K562 (cell line): ENCODE data around the gene STX11. TPM values are rescaled to one million over a fixed set of nuclear protein-coding genes. Genes with fewer than 3 reads are reported as not detected.

Source experiments
- HNRNPK ChIP-seq: fragments of 200-400 bp; formaldehyde crosslinking; IDR thresholded peaks from one replicate; pipeline ENCODE4 v1.6.1; 2018; ENCODE audit warnings: mild to moderate bottlenecking, low read depth, low read length; ENCODE audit not compliant: poor library complexity, severe bottlenecking
- NCOA6 ChIP-seq: fragments of 450-650 bp; IDR thresholded peaks from 2 replicates; pipeline ENCODE4 v1.6.1; 2017; ENCODE audit warnings: mild to moderate bottlenecking
- NFRKB ChIP-seq: fragments of 450-650 bp; IDR thresholded peaks from 2 replicates; pipeline ENCODE4 v1.6.1; 2016; ENCODE audit warnings: low read depth
- NR2C1 ChIP-seq, 2 experiments: fragments of 450-650 bp; IDR thresholded peaks; 2 replicates each; pipeline ENCODE4 v1.6.1; 2017; ENCODE audit warnings: mild to moderate bottlenecking in 2 of 2, antibody characterized with exemption in 1 of 2, inconsistent platforms in 1 of 2, missing compliant biosample characterization in 1 of 2, missing genetic modification characterization in 1 of 2
- RAD51 ChIP-seq: fragments of 450-650 bp; IDR thresholded peaks from 2 replicates; pipeline ENCODE4 v1.7.1; 2016; ENCODE audit warnings: low read depth, mild to moderate bottlenecking, borderline replicate concordance
- SIN3A ChIP-seq, 2 experiments: fragments of 150-350 bp in 1 of 2; IDR thresholded peaks; 2 replicates each; pipeline ENCODE4 v1.6.1; 2011 to 2016; ENCODE audit warnings: borderline replicate concordance in 2 of 2, low read depth in 2 of 2, low read length in 2 of 2, mild to moderate bottlenecking in 2 of 2, moderate library complexity in 2 of 2; ENCODE audit not compliant: control insufficient read depth in 1 of 2
- SMAD4 ChIP-seq: fragments of 250-450 bp; sonication (Bioruptor Pico); conservative IDR thresholded peaks from 2 replicates; pipeline ENCODE4 v1.8.0; 2021; ENCODE audit warnings: inconsistent platforms, mild to moderate bottlenecking, moderate library complexity
- SMARCA4 ChIP-seq: fragments of 450-650 bp; IDR thresholded peaks from 2 replicates; pipeline ENCODE4 v1.6.1; 2016
- SPI1 ChIP-seq: IDR thresholded peaks from 2 replicates; pipeline ENCODE4 v1.6.1; 2011; ENCODE audit warnings: low read depth, low read length, control low read depth, borderline replicate concordance
- TOE1 ChIP-seq, 2 experiments: fragments of 450-650 bp in 1 of 2; sonication (generic) in 1 of 2; formaldehyde crosslinking in 1 of 2; IDR thresholded peaks; 2 replicates each; pipeline versions ENCODE4 v1.7.1 to v1.8.0; 2016 to 2022; ENCODE audit warnings: borderline replicate concordance in 2 of 2, mild to moderate bottlenecking in 2 of 2, antibody characterized with exemption in 1 of 2, inconsistent platforms in 1 of 2, low read depth in 1 of 2, missing genetic modification reagents in 1 of 2, moderate library complexity in 1 of 2
- TRIM24 ChIP-seq, 2 experiments: fragments of 450-650 bp; IDR thresholded peaks; 2 replicates each; pipeline ENCODE4 v1.6.1; 2016
- ZNF134 ChIP-seq: fragments of 250-450 bp; sonication (Bioruptor Pico); conservative IDR thresholded peaks from 2 replicates; pipeline ENCODE4 v1.4.0; 2020
- polyA plus RNA-seq, 8 experiments: library from polyadenylated mRNA; depleted of rRNA in 4 of 8; stranded (reverse) in 5 of 8; unstranded in 3 of 8; fragments of >200 nt; fragmentation: Nextera tagmentation in 2 of 8; fragmentation: Illumina TruSeq in 1 of 8; extraction: Ambion mirVana in 2 of 8; extraction: Trizol in 1 of 8; gene quantifications; 2 replicates each; pipeline versions ENCODE4 v1.2.1 to v1.2.3, GENCODE V29; 2011 to 2014; ENCODE audit warnings: inconsistent platforms in 1 of 8, missing spikeins in 1 of 8
- total RNA-seq, 7 experiments: library from RNA; depleted of rRNA in 6 of 7; stranded (reverse); fragments of >200 nt in 6 of 7; fragmentation: Illumina TruSeq in 2 of 7; extraction: Trizol in 2 of 7; gene quantifications; 2 replicates each; pipeline versions ENCODE4 v1.2.1 to v1.2.3, GENCODE V29; 2011 to 2021; ENCODE audit warnings: low replicate concordance in 1 of 7
- TF ChIP-seq, protein P1 (sequence below): sonication (generic); formaldehyde crosslinking; IDR thresholded peaks from 2 replicates; pipeline ENCODE4 v1.8.0; 2022; ENCODE audit warnings: missing genetic modification reagents, mild to moderate bottlenecking, borderline replicate concordance
- TF ChIP-seq, protein P2 (sequence below): IDR thresholded peaks from 2 replicates; pipeline ENCODE4 v1.6.1; 2011; ENCODE audit warnings: borderline replicate concordance, low read depth, mild to moderate bottlenecking, moderate library complexity, low read length; ENCODE audit not compliant: insufficient read depth, poor library complexity, severe bottlenecking
- TF ChIP-seq, protein P3 (sequence below): fragments of 250-450 bp; sonication (Bioruptor Pico); IDR thresholded peaks from 2 replicates; pipeline ENCODE4 v1.5.0; 2021; ENCODE audit warnings: mild to moderate bottlenecking, borderline replicate concordance
- TF ChIP-seq, protein P4 (sequence below): sonication (generic); formaldehyde crosslinking; IDR thresholded peaks from 2 replicates; pipeline ENCODE4 v1.8.0; 2022; ENCODE audit warnings: mild to moderate bottlenecking, missing genetic modification reagents
- TF ChIP-seq, protein P5 (sequence below): fragments of 250-450 bp; sonication (Bioruptor Pico); IDR thresholded peaks from 2 replicates; pipeline ENCODE4 v1.8.0; 2021; ENCODE audit warnings: mild to moderate bottlenecking, moderate library complexity

STX11 gene
- total and polyA plus RNA-seq, 9 of the 15 experiments (the other 6 are each of a cell fraction or from before 2014, with no cell fraction given): 0.06 to 0.73 (median 0.40) TPM

DNA sequence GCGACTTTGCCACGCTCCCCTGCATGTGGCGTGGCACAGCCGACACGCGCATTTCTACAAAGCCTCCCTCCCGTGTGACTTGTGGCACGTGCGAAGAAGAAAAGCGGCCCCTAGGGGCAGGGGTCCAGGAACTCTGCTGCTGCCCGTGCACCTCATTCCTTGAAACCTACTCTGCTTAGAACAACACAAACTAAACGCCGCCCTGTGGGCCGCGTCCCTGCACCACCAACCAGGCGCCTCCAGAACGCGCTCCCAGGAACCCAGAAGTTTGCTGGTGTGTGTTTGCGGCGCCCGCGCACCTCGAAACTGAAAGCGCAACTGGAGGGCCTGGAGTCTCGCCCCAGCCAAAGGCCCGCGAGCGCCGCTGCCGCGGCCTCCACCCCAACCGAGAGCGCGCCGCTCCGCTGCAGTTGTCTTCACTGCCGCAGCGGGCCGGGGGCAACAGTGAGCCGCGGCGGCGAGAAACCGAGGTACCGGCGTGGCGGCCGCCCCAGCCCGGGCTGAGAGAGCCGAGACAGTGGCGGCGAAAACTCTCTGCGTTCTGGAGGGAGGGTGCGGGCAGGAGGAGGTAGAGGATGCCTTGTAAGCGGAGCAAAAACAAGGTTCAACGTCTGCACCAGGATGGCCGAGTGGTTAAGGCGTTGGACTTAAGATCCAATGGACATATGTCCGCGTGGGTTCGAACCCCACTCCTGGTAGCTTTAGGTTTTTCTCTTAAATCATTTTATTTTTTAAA is 65.8 kb downstream of the STX11 start (continued):
- peak; percentile 55; the same call in 1 of the 2 replicates for TF ChIP-seq SMARCA4
- TF ChIP-seq, protein P1, sequence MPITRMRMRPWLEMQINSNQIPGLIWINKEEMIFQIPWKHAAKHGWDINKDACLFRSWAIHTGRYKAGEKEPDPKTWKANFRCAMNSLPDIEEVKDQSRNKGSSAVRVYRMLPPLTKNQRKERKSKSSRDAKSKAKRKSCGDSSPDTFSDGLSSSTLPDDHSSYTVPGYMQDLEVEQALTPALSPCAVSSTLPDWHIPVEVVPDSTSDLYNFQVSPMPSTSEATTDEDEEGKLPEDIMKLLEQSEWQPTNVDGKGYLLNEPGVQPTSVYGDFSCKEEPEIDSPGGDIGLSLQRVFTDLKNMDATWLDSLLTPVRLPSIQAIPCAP: peak; percentile 80; the same call in 1 of the 2 replicates
- no peak for TF ChIP-seq SPI1
- TF ChIP-seq SMAD4 (CRISPR knock-in tag): peak; percentile 76; the same call in 1 of the 2 replicates
- TF ChIP-seq NFRKB: no peak
- TF ChIP-seq, protein P2, sequence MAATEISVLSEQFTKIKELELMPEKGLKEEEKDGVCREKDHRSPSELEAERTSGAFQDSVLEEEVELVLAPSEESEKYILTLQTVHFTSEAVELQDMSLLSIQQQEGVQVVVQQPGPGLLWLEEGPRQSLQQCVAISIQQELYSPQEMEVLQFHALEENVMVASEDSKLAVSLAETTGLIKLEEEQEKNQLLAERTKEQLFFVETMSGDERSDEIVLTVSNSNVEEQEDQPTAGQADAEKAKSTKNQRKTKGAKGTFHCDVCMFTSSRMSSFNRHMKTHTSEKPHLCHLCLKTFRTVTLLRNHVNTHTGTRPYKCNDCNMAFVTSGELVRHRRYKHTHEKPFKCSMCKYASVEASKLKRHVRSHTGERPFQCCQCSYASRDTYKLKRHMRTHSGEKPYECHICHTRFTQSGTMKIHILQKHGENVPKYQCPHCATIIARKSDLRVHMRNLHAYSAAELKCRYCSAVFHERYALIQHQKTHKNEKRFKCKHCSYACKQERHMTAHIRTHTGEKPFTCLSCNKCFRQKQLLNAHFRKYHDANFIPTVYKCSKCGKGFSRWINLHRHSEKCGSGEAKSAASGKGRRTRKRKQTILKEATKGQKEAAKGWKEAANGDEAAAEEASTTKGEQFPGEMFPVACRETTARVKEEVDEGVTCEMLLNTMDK: peak; percentile 74
- TF ChIP-seq TOE1 (IDR thresholded peaks at IDR 0.05; ENCODE audit: borderline replicate concordance): peak; percentile 59; the same call in 1 of the 2 replicates
- peak; percentile 72; the same call in 1 of the 2 replicates for TF ChIP-seq TOE1 (CRISPR knock-in tag; IDR thresholded peaks at IDR 0.05; ENCODE audit: borderline replicate concordance, low read depth)
- no peak; a peak in 1 of 4 replicates for TF ChIP-seq TRIM24 (IDR thresholded peaks at IDR 0.05)
- no peak for TF ChIP-seq NR2C1 (IDR thresholded peaks at IDR 0.05)
- no peak for TF ChIP-seq NR2C1 (tag; IDR thresholded peaks at IDR 0.05)
- no peak for TF ChIP-seq RAD51
- TF ChIP-seq, protein P3, sequence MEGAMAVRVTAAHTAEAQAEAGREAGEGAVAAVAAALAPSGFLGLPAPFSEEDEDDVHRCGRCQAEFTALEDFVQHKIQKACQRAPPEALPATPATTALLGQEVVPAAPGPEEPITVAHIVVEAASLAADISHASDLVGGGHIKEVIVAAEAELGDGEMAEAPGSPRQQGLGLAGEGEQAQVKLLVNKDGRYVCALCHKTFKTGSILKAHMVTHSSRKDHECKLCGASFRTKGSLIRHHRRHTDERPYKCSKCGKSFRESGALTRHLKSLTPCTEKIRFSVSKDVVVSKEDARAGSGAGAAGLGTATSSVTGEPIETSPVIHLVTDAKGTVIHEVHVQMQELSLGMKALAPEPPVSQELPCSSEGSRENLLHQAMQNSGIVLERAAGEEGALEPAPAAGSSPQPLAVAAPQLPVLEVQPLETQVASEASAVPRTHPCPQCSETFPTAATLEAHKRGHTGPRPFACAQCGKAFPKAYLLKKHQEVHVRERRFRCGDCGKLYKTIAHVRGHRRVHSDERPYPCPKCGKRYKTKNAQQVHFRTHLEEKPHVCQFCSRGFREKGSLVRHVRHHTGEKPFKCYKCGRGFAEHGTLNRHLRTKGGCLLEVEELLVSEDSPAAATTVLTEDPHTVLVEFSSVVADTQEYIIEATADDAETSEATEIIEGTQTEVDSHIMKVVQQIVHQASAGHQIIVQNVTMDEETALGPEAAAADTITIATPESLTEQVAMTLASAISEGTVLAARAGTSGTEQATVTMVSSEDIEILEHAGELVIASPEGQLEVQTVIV (CRISPR knock-in tag): no peak
- no peak for TF ChIP-seq HNRNPK
- no peak for TF ChIP-seq NCOA6
- TF ChIP-seq, protein P4, sequence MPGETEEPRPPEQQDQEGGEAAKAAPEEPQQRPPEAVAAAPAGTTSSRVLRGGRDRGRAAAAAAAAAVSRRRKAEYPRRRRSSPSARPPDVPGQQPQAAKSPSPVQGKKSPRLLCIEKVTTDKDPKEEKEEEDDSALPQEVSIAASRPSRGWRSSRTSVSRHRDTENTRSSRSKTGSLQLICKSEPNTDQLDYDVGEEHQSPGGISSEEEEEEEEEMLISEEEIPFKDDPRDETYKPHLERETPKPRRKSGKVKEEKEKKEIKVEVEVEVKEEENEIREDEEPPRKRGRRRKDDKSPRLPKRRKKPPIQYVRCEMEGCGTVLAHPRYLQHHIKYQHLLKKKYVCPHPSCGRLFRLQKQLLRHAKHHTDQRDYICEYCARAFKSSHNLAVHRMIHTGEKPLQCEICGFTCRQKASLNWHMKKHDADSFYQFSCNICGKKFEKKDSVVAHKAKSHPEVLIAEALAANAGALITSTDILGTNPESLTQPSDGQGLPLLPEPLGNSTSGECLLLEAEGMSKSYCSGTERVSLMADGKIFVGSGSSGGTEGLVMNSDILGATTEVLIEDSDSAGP (CRISPR knock-in tag): peak; percentile 38; the same call in 1 of the 2 replicates
- peak in 1 of 2 experiments; percentile 22; a peak in 1 of 4 replicates for TF ChIP-seq SIN3A (IDR thresholded peaks at IDR 0.05; ENCODE audit: borderline replicate concordance in 2 of 2, control insufficient read depth in 1 of 2, low read depth in 2 of 2, low read length in 2 of 2)
- TF ChIP-seq, protein P5, sequence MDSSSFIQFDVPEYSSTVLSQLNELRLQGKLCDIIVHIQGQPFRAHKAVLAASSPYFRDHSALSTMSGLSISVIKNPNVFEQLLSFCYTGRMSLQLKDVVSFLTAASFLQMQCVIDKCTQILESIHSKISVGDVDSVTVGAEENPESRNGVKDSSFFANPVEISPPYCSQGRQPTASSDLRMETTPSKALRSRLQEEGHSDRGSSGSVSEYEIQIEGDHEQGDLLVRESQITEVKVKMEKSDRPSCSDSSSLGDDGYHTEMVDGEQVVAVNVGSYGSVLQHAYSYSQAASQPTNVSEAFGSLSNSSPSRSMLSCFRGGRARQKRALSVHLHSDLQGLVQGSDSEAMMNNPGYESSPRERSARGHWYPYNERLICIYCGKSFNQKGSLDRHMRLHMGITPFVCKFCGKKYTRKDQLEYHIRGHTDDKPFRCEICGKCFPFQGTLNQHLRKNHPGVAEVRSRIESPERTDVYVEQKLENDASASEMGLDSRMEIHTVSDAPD (CRISPR knock-in tag): no peak
- no peak for TF ChIP-seq ZNF134 (CRISPR knock-in tag)
